Heart left ventricle (tissue), 13 donors: ENCODE results near the gene DYNLT4.

Experiments
- POLR2A ChIP-seq, 2 donors: fragments of 450-650 bp; IDR thresholded peaks; one replicate each; pipeline ENCODE4 v1.6.1; 2017; ENCODE audit warnings: antibody characterized with exemption in 2 of 2, mild to moderate bottlenecking in 2 of 2, moderate library complexity in 2 of 2
- TF ChIP-seq, protein P1 (sequence below), 12 donors: fragments of 200-600 bp; sonication (generic) in 4 of 12; IDR thresholded peaks; one replicate each; pipeline versions ENCODE4 v1.5.0 to v1.8.0; 2018 to 2022; ENCODE audit warnings: antibody characterized with exemption in 12 of 12, mild to moderate bottlenecking in 5 of 12
- donor health status: ischemic (EF 13 %, LVEDD 7.1; RV severe dilation, severe dysfunction).
- donor health status: DM: no; HTN: yes; CAD: no.
- donor health status: DM: no; HTN: no; CAD: no.
- donor health status: ischemic (EF 25% LVEDD 6.9; RV normal size, moderate dysfunction).
- donor health status: ischemic (EF 25% LVEDD 5.7; RV mildly dilated, moderate dysfunction).
- donor health status: ischemic (EF 35%, LVEDD 5.7; RV mildly dilated, moderate dysfunction).
- donor health status: nonischemic (EF 11% LVEDD 7.7; RV severe dilation, severe dysfunction).
- donor health status: DM: yes; HTN: yes; CAD: no.
- donor health status: PGD.
- donor health status: ischemic (EF 29% LVEDD 5.4; RV normal size, mild dysfunction).
- donor health status: nonischemic (EF 23%, LVEDD 6.1; RV moderate dilation, normal function).

DNA sequence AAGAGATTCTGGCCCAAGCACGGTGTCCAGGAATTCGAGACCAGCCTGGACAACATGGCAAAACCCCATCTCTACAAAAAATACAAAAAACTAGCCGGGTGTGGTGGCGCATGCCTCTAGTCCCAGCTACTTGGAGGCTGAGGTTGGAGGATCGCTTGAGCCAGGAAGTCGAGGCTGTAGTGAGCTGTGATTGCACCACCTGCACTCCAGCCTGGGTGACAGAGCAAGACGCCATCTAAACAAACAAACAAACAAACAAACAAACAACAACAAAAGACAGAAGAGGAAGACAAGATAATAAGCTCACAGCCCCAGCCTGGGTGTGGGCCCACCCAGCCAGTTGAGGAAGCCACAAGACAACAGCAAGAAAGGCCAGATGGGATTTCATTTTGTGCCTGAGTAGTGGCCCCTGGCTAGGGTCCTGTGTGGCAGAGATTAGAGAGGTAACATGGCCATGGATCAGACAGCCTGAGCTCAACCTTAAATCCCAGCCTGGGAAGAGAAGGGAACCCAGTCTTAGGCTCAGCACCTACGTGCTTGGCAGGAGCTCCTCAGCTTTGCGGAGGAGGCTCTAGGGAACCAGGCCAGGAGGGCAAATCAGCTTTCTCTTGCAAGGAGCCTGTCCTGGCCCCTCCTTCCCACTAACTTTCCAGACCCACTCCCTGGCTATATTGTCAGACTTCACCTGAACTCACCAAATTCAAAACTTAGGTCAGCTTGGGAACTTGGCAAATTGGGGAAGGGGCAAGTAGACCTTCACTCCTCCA, 14.2 kb downstream of the DYNLT4 start:
- no peak for TF ChIP-seq POLR2A (IDR thresholded peaks at IDR 0.05)
- TF ChIP-seq, protein P1, sequence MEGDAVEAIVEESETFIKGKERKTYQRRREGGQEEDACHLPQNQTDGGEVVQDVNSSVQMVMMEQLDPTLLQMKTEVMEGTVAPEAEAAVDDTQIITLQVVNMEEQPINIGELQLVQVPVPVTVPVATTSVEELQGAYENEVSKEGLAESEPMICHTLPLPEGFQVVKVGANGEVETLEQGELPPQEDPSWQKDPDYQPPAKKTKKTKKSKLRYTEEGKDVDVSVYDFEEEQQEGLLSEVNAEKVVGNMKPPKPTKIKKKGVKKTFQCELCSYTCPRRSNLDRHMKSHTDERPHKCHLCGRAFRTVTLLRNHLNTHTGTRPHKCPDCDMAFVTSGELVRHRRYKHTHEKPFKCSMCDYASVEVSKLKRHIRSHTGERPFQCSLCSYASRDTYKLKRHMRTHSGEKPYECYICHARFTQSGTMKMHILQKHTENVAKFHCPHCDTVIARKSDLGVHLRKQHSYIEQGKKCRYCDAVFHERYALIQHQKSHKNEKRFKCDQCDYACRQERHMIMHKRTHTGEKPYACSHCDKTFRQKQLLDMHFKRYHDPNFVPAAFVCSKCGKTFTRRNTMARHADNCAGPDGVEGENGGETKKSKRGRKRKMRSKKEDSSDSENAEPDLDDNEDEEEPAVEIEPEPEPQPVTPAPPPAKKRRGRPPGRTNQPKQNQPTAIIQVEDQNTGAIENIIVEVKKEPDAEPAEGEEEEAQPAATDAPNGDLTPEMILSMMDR (IDR thresholded peaks at IDR 0.05) = no peak
